ENCODE measurements around the gene PTGES3L.

Gene PTGES3L

DNA sequence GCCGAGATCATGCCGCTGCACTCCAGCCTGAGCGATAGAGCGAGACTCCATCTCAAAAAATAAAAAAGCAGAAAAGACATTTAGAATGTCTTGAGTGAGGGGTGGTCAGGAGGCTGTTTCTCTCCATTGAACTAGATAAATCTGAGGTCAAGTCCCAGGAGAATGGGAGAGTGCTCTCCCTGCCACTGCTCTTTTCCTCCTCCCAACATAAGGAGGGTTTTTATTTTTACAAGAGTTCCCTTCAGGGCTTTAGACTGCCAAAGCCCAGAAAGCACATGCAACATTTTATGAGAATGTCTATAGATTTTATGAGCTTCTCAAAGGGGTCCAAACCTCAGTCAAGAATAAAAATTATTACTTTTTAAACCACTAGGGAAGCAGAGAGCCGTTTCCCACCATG is 46.7 kb upstream of the PTGES3L start:
- WGBS, result 98% methylated on average over 5 of the region's 5 CpGs
- H3K4ac ChIP-seq (ENCODE audit: low read depth in 1 of 2, low read length in 2 of 2), result no peak overlapping the region

DNA sequence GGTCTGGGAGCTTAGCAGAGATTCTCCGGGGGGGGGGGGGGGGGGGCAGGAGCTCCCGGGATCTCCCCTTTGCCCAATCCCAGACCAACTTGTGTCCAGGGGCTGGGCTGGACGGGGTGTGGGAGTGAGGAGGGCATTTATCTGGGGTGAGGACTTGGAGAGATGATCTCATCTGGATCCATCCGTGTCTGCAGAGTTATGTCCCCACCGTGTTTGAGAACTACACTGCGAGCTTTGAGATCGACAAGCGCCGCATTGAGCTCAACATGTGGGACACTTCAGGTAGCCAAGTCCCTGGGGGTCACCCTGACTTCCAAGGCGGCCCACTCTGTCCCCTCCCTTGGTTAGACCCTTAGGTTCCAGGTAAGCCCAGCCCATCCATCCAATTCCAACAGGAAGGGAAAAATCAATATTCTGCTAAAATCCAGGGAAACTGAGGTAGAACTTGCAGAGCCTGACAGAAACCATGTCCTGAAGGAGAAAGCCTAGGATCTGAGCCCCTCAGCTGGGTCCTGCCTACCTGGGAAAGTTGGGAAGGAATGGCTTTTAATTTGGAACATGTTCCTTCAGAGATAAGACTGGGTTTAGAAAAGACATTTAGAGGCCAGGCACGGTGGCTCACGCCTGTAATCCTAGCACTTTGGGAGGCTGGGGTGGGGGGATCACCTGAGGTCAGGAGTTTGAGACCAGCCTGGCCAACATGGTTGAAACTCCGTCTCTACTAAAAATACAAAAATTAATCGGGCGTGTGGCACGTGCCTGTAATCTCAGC is 46.1 kb upstream of the PTGES3L start:
- H2AFZ ChIP-seq (ENCODE audit: low read depth, low read length), result no peak overlapping the region
- H2BK12ac ChIP-seq (ENCODE audit: low read length in 2 of 2), result no peak overlapping the region
- H2AK5ac ChIP-seq (ENCODE audit: low read length, severe bottlenecking), result no peak overlapping the region
- H3K4me2 ChIP-seq (ENCODE audit: low read length, poor library complexity, severe bottlenecking), result no peak overlapping the region
- no peaks in the 10 kb centered on the region for H3K36me3 ChIP-seq (ENCODE audit: control insufficient read depth in 1 of 2, insufficient read depth in 2 of 2, low read depth in 1 of 2, low read length in 2 of 2)
- no peak overlapping the region for H2BK120ac ChIP-seq (ENCODE audit: low read depth, low read length)
- H2BK5ac ChIP-seq (ENCODE audit: low read depth, low read length, poor library complexity, severe bottlenecking), result no peak overlapping the region
- DNase-seq, result no peak
- H4K91ac ChIP-seq (ENCODE audit: low read length), result no peak overlapping the region
- H3K27ac ChIP-seq (ENCODE audit: low read length, poor library complexity, severe bottlenecking), result no peak overlapping the region
- no peaks in the 10 kb centered on the region for H3K9me3 ChIP-seq (ENCODE audit: control insufficient read depth, low read length)
- H4K8ac ChIP-seq (ENCODE audit: low read length), result no peak overlapping the region
- no peaks in the 10 kb centered on the region for H3K27me3 ChIP-seq (ENCODE audit: control insufficient read depth in 1 of 2, insufficient read depth in 1 of 2, low read length in 2 of 2)
- H3K9ac ChIP-seq (ENCODE audit: low read length), result no peak overlapping the region
- no peak overlapping the region for H3K23ac ChIP-seq (ENCODE audit: low read length in 2 of 2)
- H3K4me3 ChIP-seq (ENCODE audit: insufficient read depth in 1 of 2, low read depth in 1 of 2, low read length in 2 of 2), result no peak overlapping the region
- no peaks in the 10 kb centered on the region for H3K79me1 ChIP-seq (replicated peaks; ENCODE audit: low read length, poor library complexity, severe bottlenecking)
- 77% methylated on average over 14 of the region's 16 CpGs for whole genome bisulfite sequencing
- peaks cover 5% of the 10 kb centered on the region for H3K4me1 ChIP-seq (ENCODE audit: control insufficient read depth, insufficient read depth, low read depth, low read length)
- H2BK15ac ChIP-seq (ENCODE audit: low read depth, poor library complexity, severe bottlenecking), result no peak overlapping the region
- H3K18ac ChIP-seq (ENCODE audit: low read depth in 1 of 2, low read length in 2 of 2), result no peak overlapping the region
- no peak overlapping the region for H3K14ac ChIP-seq (ENCODE audit: low read length in 2 of 2)
- no peak overlapping the region for H3K4ac ChIP-seq (ENCODE audit: low read depth in 1 of 2, low read length in 2 of 2)

More for the DNA sequence above, 46.7 kb upstream of the PTGES3L start:
- no peak overlapping the region for H2AK5ac ChIP-seq (ENCODE audit: low read length, severe bottlenecking)
- H3K36me3 ChIP-seq (ENCODE audit: control insufficient read depth in 1 of 2, insufficient read depth in 2 of 2, low read depth in 1 of 2, low read length in 2 of 2), result no peaks in the 10 kb centered on the region
- H2BK15ac ChIP-seq (ENCODE audit: low read depth, poor library complexity, severe bottlenecking), result no peak overlapping the region
- H3K4me2 ChIP-seq (ENCODE audit: low read length, poor library complexity, severe bottlenecking), result no peak overlapping the region
- H4K8ac ChIP-seq (ENCODE audit: low read length), result no peak overlapping the region
- no peak overlapping the region for H2BK120ac ChIP-seq (ENCODE audit: low read depth, low read length)
- H3K27ac ChIP-seq (ENCODE audit: low read length, poor library complexity, severe bottlenecking), result no peak overlapping the region
- peaks cover 5% of the 10 kb centered on the region for H3K4me1 ChIP-seq (ENCODE audit: control insufficient read depth, insufficient read depth, low read depth, low read length)
- no peak overlapping the region for H3K23ac ChIP-seq (ENCODE audit: low read length in 2 of 2)
- H2BK12ac ChIP-seq (ENCODE audit: low read length in 2 of 2), result no peak overlapping the region
- H3K14ac ChIP-seq (ENCODE audit: low read length in 2 of 2), result no peak overlapping the region
- no peaks in the 10 kb centered on the region for H3K27me3 ChIP-seq (ENCODE audit: control insufficient read depth in 1 of 2, insufficient read depth in 1 of 2, low read length in 2 of 2)
- no peak overlapping the region for H3K18ac ChIP-seq (ENCODE audit: low read depth in 1 of 2, low read length in 2 of 2)
- H4K91ac ChIP-seq (ENCODE audit: low read length), result no peak overlapping the region
- H2AFZ ChIP-seq (ENCODE audit: low read depth, low read length), result no peak overlapping the region
- no peaks in the 10 kb centered on the region for H3K9me3 ChIP-seq (ENCODE audit: control insufficient read depth, low read length)
- H3K9ac ChIP-seq (ENCODE audit: low read length), result no peak overlapping the region
- H2BK5ac ChIP-seq (ENCODE audit: low read depth, low read length, poor library complexity, severe bottlenecking), result no peak overlapping the region
- H3K4me3 ChIP-seq (ENCODE audit: insufficient read depth in 1 of 2, low read depth in 1 of 2, low read length in 2 of 2), result no peak overlapping the region
- DNase-seq, result no peak
- H3K79me1 ChIP-seq (replicated peaks; ENCODE audit: low read length, poor library complexity, severe bottlenecking), result no peaks in the 10 kb centered on the region

GRCh38 chr17:43025290-43025657 is 45.4 kb upstream of the PTGES3L start:
- Histone ChIP-seq H3K18ac (ENCODE audit: low read depth in 1 of 2, low read length in 2 of 2) (peak overlapping the region in 1 of 2 experiments; percentile 88), H3K23ac (ENCODE audit: low read length in 2 of 2) (no peak overlapping the region), H3K4ac (ENCODE audit: low read depth in 1 of 2, low read length in 2 of 2) (no peak overlapping the region), H3K27ac (ENCODE audit: low read length, poor library complexity, severe bottlenecking) (no peak overlapping the region), H2BK120ac (ENCODE audit: low read depth, low read length) (no peak overlapping the region), H4K91ac (ENCODE audit: low read length) (peak overlapping the region; percentile 44), H3K9ac (ENCODE audit: low read length) (no peak overlapping the region), H3K14ac (ENCODE audit: low read length in 2 of 2) (no peak overlapping the region), H4K8ac (ENCODE audit: low read length) (peak overlapping the region; percentile 75), H3K4me3 (ENCODE audit: insufficient read depth in 1 of 2, low read depth in 1 of 2, low read length in 2 of 2) (peak overlapping the region; percentile 51 to 58), H2BK15ac (ENCODE audit: low read depth, poor library complexity, severe bottlenecking) (peak overlapping the region; percentile 75), H3K79me1 (replicated peaks; ENCODE audit: low read length, poor library complexity, severe bottlenecking) (no peaks in the 10 kb centered on the region), H3K36me3 (ENCODE audit: control insufficient read depth in 1 of 2, insufficient read depth in 2 of 2, low read depth in 1 of 2, low read length in 2 of 2) (peaks cover 0 to 2% of the 10 kb centered on the region in 2 experiments), H3K4me2 (ENCODE audit: low read length, poor library complexity, severe bottlenecking) (peak overlapping the region; percentile 76), H2BK5ac (ENCODE audit: low read depth, low read length, poor library complexity, severe bottlenecking) (no peak overlapping the region), H3K9me3 (ENCODE audit: control insufficient read depth, low read length) (no peaks in the 10 kb centered on the region), H3K4me1 (ENCODE audit: control insufficient read depth, insufficient read depth, low read depth, low read length) (peaks cover 8% of the 10 kb centered on the region), H3K27me3 (ENCODE audit: control insufficient read depth in 1 of 2, insufficient read depth in 1 of 2, low read length in 2 of 2) (no peaks in the 10 kb centered on the region), H2AK5ac (ENCODE audit: low read length, severe bottlenecking) (no peak overlapping the region), H2BK12ac (ENCODE audit: low read length in 2 of 2) (no peak overlapping the region), H2AFZ (ENCODE audit: low read depth, low read length) (peak overlapping the region; percentile 55)
- WGBS, result 6% methylated on average over 27 of the region's 27 CpGs
- no peak for DNase-seq

GRCh38 chr17:43024407-43025289 is 44.8 kb upstream of the PTGES3L start, which contains the start of gene RND2:
Gene RND2 (plus strand): TSS chr17:43025231. CDS start chr17:43025348, 117 bp downstream.
- H3K27me3 ChIP-seq (ENCODE audit: control insufficient read depth in 1 of 2, insufficient read depth in 1 of 2, low read length in 2 of 2), result no peaks in the 10 kb centered on the region
- no peaks in the 10 kb centered on the region for H3K9me3 ChIP-seq (ENCODE audit: control insufficient read depth, low read length)
- H4K8ac ChIP-seq (ENCODE audit: low read length), result peak within 1 kb of the TSS; percentile 75
- H3K18ac ChIP-seq (ENCODE audit: low read depth in 1 of 2, low read length in 2 of 2), result peak within 1 kb of the TSS in 1 of 2 experiments; percentile 88
- H3K23ac ChIP-seq (ENCODE audit: low read length in 2 of 2), result no peak within 1 kb of the TSS
- H3K4me1 ChIP-seq (ENCODE audit: control insufficient read depth, insufficient read depth, low read depth, low read length), result peaks cover 13% of the 10 kb centered on the region
- H3K4me2 ChIP-seq (ENCODE audit: low read length, poor library complexity, severe bottlenecking), result peak within 1 kb of the TSS; percentile 76
- no peak within 1 kb of the TSS for H2BK12ac ChIP-seq (ENCODE audit: low read length in 2 of 2)
- no peaks in the 10 kb centered on the region for H3K79me1 ChIP-seq (replicated peaks; ENCODE audit: low read length, poor library complexity, severe bottlenecking)
- H3K36me3 ChIP-seq (ENCODE audit: control insufficient read depth in 1 of 2, insufficient read depth in 2 of 2, low read depth in 1 of 2, low read length in 2 of 2), result peaks cover 5 to 8% of the 10 kb centered on the region in 2 experiments
- H3K4ac ChIP-seq (ENCODE audit: low read depth in 1 of 2, low read length in 2 of 2), result no peak within 1 kb of the TSS
- H2AK5ac ChIP-seq (ENCODE audit: low read length, severe bottlenecking), result no peak within 1 kb of the TSS
- no peak within 1 kb of the TSS for H3K14ac ChIP-seq (ENCODE audit: low read length in 2 of 2)
- H2BK15ac ChIP-seq (ENCODE audit: low read depth, poor library complexity, severe bottlenecking), result peak within 1 kb of the TSS; percentile 75
- H2BK120ac ChIP-seq (ENCODE audit: low read depth, low read length), result no peak within 1 kb of the TSS
- peak within 1 kb of the TSS; percentile 58 to 83 for H3K4me3 ChIP-seq (ENCODE audit: insufficient read depth in 1 of 2, low read depth in 1 of 2, low read length in 2 of 2)
- under 1% methylated on average over 39 of the region's 61 CpGs for WGBS
- H2BK5ac ChIP-seq (ENCODE audit: low read depth, low read length, poor library complexity, severe bottlenecking), result no peak within 1 kb of the TSS
- H3K27ac ChIP-seq (ENCODE audit: low read length, poor library complexity, severe bottlenecking), result no peak within 1 kb of the TSS
- H3K9ac ChIP-seq (ENCODE audit: low read length), result peak within 1 kb of the TSS; percentile 94
- peak within 1 kb of the TSS; percentile 55 for H2AFZ ChIP-seq (ENCODE audit: low read depth, low read length)
- H4K91ac ChIP-seq (ENCODE audit: low read length), result peak within 1 kb of the TSS; percentile 44
- peak; percentile 98 for DNase-seq
